NCI-H2227 (cell line): ENCODE measurements around the gene ITGA7.

Experiments
- DNase-seq: peaks from one replicate; lab custom pipeline; 2025; ENCODE audit not compliant: unreplicated experiment; lab: John Stamatoyannopoulos, UW

Gene ITGA7

DNA sequence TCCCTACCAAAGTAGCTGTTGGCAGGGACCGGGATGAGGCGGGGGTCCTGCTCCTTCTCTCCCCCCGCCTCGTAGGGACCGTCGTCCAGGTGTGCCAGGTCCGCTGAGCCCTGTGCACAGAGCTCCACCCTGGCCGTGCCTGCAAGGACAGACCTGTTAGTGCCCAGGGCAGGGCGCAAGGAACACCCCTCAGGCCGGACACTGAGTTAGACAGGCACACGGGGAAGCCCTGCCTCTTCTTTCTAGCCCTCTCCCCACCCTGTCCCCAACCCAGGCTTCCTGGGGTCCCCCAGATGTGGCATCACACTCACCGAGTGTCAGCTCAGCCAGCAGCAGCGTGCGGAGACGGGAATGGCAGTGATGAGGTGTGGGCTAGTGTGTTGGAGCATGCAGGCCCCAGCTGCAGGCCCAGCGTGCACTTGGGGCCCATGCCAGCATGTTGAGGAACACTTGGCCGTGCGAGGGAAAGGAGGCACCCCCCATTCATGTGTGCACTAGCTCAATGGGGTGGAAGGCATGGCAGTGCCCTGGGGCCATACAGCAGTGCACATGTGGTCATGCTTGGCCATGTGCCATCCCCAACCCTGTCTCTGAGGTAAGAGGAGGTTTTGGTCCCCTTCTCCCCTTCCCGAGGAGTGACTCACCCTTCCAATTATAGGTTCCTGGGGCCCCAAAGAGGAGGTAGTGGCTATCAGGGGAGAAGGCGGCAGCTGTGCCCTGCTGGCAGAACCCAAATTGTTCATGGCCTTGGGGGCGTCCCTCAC, 7.3 kb downstream of the ITGA7 start:
- no peak for DNase-seq

DNA sequence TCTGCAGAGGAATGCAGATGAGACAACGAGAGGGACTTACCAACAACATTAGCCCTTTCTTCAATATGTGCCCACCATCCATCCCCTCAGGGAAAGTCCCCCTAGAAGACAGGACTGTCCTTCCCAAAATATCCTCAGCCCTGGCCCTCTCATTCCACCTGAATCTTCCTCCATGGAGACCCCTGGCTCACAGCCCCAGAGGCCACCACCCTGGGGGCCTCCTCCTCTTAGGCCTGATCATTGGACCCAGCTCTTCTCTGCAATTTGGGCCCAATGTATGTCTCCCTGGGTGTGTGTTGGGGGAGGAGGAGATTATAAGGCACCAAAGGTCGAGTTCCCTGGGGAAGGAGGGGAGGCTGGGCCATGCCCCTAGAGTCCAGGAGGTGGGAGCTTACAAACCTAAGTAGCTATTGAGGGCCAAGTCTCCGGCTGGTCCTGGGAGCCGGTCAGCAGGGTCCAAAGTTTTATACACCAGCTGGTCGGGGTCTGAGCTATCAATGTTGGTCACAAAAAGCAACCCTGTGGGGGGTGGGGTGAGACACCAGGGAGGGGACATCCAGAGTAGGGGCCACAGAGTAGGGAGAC, 8.1 kb downstream of the ITGA7 start:
- DNase-seq, result no peak

DNA sequence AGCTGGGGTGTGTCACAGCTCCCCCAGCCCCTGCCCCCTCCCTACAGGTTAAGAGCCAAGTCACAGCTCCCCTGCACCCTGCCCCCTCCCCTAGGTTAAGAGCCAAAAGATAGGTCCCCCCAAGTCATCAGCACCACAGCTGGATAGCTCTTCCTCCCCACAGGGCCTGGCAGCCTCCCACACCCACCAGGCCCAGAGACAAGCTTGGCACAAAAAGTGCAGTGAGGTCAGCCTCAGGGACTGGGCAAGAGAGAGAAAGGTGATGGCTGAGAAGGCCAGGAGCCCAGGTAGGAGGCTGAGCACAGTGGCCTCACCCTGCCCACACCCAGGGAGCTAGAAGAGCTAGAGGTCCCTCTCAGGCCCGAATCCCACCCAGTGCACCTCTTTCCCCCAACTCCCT, 8.7 kb downstream of the ITGA7 start:
- DNase-seq, result no peak

DNA sequence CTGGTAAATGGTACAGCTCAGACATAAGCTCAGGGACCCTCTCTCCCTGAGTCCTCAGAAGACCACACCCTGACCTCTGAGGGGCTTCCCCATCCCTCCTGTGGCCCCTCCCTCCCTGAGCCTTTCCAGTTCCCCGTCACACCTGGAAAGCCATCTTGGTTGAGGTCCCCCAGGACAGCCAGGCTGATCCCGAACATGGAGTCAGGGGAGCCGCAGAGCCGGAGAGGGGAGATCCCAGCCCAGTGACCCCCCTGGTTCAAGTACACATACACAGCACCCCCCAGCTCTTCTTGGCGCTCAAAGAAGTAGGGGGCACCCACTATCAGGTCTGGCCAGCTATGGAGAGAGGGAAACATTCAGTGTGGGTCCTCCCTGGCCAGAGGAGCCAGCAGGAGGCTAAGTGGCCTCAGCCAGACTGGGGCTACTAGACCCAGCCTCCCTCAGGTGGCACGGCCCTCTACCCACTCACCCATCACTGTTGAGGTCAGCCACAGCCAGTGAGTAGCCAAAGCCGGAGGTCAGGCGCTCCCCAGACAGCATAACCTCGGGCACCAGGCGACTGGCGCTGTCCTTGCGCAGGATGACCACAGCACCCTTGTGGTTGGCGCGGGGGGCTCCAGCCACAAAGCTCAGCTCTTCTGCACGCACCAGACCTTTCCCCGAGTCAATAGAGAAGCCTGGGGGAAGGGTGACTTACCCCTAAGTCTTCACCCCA, 9.3 kb downstream of the ITGA7 start:
- DNase-seq, result no peak

DNA sequence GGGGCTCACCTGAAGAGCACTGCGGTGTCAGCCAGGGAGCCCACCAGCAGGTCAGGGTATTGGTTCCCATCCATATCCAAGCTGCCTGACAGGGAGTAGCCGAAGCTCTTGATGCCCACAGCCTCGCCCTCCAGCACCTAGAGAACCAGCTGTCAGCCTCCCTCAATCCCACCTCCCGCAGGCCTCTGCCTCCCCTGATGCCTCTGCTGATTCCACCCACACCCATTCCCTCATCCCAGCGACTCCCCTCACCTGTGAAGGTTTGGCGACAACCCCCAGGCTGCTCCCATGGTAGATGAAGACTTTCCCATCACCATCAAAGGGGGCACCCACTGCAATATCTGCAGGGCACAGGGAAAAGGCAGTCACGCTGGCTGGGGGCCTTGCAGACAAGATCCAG, 10.0 kb downstream of the ITGA7 start:
- DNase-seq, result no peak

DNA sequence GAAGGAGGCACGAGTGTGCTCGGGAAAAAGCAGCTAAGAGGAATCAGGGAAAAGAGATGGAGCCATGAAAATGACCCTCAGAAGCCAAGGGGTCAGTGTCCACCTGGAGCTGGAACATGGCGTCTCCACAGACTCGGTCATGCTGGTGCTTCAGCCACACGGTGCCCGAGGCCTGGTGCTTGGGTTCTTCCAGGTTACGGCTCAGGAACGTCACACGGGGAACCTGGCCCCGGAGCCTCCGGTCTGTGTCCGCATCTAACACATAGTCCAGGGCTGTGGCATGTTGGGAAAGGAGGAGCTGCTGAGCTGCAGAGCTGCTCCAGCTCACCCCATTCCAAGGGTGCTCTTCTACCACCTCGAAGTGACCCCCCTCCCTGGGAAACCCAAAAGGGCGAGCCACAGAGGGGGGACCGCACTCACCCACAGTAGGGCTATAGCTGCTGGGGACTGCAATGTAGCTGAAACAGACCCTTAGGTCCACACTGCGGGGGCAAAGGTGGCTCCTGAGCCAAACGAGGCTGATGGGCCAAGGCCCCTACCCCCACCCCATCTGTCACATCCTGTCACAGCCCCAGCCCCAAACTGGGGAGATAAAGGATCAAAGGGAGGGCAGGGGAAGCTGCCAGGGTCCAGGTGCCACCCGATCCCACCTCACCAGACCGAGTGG, 10.8 kb downstream of the ITGA7 start:
- DNase-seq, result no peak

DNA sequence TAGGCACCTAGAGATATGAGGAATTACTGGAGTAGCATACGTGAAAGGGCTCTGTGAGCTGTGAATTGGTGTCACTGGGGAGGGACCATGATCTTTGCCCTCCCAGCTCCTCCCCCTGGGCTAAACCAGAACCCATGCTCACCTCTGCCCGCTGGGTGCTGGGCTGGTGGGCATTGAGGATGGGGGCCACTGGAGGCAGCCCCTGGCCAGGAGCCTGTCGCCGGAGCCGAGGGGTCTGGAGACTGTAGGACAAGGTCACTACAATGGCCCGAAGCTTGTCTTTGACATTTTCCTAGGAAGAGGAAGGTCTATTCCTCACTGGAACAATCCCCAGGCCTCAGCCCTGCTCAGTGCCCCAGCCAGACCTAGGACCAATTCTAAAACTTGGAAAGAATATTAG, 11.6 kb downstream of the ITGA7 start:
- no peak for DNase-seq

DNA sequence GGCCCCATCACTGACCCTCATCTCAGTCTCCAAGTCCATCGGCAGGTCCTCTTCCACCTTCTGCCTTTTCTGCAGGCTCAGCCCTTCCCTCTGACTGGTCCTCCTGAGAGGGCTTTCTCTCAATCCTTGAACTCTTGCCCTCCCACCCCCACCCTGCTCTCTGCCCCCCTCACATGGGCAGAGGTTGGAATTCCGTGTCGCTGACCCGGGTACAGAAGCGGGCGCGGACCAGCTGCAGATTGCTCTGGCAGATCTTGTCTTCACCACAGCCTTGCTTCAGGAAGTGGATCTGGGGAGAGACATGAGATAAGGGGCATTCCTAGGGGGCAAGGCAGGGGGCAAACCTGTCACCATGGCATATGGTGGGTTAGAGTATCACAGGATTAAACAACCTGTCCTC, 12.4 kb downstream of the ITGA7 start:
- no peak for DNase-seq

DNA sequence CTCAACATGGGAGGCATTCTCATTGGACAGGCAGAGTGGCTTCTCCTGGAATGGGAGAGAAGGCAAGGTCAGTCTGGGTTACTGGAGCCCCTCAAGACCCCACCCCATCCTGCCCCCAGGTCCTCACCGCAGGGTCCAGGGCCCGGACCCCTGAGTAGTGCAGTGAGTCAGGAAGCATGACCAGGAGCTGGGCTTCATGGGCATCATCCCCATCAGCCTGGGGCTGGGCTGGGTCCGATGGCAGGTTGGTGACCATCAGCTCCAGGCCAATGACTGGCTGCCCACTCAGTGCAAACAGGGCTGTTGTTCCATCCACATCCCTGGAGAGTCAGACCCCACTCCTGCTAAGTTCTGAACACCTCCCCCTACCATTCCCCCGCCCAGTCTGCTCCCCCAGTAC, 13.1 kb downstream of the ITGA7 start:
- no peak for DNase-seq

DNA sequence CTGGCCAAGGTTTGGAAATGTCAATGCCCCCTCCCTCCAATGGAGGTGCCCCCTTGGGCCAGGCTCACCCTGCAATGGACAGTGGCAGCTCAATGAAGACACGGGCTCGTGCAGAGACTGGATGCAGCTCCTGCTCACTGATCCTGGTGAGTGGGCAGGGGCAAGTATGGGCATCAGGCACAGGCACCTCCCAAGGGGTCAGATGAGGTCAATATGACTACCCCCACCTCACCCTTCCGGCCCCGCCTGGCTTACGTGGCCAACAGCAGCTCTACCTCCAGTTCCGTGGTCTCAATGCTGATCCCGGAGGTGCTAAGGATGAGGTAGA, 13.6 kb downstream of the ITGA7 start:
- no peak for DNase-seq

DNA sequence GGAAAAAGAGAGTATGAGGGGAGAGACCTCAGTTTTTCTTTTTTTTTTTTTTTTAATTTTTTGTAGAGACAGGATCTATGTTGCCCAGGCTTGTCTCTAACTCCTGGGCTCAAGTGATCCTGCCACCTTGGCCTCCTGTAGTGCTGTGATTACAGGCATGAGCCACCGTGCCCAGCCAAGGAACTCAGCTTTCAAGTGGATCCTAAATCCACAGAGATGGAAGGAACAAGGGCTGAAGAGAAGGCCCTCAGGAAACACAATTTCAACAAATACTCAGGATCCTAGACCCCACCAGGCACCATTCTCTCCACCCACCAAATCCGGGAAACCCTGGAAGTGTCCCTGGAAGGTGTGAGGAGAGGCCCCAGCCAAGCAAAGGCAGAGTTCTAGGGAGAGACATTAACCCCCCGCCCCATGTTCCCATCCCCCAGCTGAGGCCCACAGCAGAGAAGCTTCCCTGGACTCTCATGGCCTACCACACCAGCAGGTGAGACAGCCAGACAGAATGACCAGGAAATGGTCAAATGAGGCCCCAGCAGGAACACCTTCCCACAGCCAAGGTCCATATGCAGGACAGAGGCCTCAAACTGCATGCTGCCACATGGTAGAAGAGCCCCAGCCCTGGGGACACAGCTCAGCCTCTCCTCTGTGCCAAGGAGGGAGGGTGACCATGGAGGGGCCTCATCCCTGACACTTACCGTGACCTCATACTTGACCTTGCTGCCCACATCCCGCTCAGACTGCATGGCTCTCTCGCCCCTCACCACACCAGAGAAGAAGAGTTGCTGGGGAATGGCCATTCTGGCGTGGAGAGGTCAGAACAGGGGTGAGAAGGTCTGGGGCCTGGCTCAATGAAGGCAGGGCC, 14.1 kb downstream of the ITGA7 start:
- DNase-seq, result no peak

DNA sequence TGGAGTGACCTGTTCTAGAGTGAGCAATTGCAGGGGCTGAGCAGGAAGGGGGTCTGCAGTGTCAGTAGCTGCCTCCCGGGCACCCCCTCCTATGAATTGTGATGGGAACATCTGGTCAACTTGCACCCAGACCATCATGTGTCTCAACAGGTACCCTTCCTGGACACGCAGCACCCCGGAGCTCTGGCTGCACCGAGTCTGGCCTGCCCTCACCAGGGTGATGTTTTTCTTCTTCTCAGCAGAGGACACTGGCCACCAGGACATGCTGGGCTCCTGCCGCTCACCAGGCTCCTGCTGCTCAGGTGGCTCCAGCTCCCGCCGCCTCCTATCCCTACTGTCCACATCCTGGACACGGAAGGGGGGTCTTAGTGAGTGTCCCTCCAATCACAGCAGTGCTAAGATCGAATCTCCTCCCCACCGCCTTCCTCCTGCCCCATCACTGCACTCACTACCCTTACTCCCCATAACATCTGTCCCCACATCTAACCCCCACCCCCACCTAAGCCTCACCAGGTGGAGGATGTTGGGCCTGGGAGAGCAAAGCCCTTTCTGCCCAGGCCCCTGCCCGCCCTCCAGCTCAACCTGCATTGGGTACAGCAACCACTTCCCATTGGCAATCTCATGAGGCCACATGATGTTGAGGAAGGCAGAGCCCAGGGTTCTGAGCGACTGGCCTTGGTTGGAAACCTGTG, 14.9 kb downstream of the ITGA7 start:
- DNase-seq, result no peak

DNA sequence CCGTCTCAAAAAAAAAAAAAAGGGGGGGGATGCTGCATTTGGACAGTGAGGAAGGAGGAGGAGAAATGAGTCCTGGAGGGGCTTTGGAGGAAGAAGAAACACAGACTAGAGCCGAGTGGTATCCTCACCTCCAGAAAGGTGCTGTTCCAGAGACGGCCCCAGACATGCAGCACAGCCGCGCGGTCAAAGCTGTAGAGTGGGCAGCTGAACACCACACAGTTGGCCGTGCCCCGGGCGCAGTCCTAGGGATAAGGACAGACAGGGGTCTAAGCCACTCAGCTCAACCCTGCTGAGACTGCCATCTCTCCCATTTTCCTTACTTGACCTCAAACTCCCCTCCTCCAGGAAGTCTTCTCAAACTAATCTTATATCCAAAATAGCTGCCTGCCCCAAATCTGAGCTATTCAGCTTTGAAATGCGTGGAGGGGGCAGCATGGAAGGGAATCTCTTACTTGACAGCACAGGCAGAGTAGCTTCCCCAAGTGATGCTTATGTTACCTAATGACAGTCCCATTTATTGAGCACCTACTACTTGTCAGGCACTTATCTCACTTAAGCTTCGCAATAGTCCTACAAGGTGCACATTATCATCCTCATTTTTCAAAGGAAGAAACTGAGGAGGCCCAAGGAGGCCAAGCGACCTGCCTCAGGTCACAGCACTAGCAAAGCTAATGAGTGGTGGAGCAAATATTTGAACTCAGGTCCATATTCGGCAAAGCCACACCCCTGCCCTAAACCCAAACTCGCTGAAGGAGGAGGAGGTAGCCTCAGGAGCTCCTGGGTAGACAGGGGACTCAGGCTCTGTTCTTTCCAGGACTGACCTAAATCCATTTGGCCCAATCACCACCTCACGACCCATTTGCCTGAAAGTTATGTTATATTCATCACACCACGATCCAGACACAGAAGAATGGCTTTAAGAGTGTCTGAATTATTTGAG, 18.7 kb downstream of the ITGA7 start:
- DNase-seq, result no peak

DNA sequence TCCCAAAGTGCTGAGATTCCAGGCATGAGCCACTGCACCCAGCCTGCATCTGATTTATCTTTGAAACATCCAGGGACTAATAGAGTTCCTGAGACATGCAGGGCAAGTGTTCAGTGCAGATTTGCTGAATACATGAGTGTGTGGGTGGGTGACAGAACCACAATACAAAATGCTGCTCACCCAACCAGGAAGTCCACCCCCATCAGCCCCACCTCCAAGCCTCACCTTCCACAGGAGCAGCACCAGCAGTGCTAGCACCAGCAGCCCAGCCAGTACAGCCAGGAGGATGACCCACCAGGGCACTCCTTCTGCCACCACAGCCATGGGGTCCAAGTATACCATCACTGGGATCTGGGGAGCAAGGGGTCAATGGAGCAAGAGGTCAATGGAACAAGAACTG, 20.0 kb downstream of the ITGA7 start:
- DNase-seq, result no peak

DNA sequence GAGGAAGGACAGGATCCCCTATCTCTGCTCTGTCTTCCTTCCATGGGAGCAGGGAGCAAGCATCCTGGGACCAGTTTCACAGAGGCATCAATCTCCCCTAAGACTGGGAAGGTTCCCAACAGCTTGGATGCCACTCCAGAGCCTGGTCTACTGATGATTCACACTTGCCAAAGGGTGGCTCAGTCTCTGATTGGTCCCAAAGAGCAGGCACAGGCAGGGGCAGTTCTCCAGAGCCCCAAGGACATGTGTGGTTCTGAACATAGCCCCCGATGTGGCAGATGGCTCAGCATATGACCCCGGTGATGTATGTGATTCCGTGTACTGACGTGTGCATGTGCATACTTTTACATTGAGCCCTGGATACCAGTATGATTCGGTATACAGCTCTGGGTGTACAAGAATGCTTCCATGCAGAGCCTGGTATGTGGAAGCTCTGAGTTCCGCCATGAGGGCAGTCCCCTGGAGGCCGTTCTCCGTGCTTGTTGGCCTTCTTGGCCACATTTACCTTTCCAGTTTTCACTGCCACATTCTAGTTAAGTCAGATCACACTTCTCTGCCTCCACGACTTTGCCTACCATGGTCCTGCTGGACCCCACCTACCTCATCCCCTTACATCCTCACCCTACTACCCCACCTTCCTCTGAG, 21.2 kb downstream of the ITGA7 start:
- no peak for DNase-seq

DNA sequence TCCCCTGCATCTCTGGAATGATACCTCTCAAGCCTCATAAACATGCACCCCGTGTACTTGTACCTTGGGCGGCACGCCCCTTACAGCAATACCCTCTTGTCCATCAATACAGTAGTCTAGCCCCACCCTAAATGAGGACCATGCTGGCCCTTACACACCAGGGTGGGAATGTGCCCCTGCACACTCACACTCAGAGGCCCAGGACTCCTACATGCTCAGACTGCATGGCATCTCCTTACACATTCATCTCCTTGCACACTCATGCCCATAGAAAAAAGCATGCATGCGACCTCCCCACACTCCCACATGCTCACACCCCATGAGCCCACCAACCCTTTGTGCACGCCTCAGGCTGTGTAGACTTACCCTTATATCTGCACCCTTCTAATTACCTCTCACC, 22.0 kb downstream of the ITGA7 start:
- DNase-seq, result no peak

DNA sequence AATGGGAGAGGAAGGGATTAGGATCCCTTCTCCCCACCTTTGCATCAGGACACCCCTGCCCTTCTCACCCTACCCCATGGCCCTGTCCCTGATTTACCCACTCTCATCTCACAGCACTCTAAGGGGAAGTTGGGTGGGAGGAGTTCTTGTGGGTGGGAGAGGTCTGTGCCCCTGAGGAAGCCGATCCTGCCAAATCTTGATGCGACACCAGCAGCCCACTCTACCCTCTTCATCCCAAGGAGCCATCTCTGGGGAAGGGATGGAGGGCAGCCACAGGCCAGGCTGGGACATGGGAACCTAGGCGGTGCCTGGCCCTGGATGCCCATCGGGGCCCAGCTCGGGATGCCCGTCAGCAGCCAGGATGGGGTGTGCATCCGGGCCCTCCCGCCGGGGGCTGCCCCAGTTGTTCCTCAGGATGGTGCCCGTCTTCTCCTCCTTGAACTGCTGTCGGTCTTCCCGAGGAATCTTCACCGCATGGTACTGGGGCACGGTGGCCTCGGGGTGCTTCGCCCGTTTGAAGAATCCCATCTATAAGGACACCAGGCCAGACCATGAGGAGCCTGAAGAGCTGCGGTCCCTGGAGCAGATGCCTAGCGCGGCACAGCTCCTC, 22.8 kb downstream of the ITGA7 start:
- no peak for DNase-seq

DNA sequence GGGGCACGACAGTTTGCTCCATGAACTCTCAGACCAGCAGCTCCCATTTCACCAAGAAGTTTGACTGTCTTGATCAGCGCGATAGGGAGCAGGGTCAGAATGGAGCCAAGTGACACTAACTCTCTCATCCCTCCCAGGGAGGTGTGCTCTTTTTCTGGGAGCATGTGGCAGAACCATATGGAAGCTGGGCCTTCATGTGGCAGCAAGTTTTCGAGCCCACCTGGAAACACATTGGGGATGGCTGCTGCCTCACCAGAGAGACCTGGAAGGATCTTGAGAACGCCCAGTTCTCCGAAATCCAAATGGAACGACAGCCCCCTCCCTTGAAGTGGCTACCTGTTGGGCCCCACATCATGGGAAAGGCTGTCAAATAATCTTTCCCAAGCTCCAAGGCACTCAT, 24.0 kb downstream of the ITGA7 start:
- DNase-seq, result no peak
